Adrenal gland (tissue), 12 donors: Measurements from ENCODE around the gene SRC. TPM values are rescaled to one million over a fixed set of nuclear protein-coding genes. Genes with fewer than 3 reads are reported as not detected.

Source experiments
- DNase-seq, 7 donors: peaks; one replicate each; pipeline ENCODE4 v3.0.0-alpha.2; 2019 to 2020
- H3K27ac ChIP-seq, 5 donors: fragments of 200-600 bp; sonication (generic) in 4 of 5; 1 replicate in 3 of 5; 2 replicates in 2 of 5; pipeline versions ENCODE4 v1.5.1 to v1.8.0; 2016 to 2020; ENCODE audit warnings: mild to moderate bottlenecking in 1 of 5
- H3K27me3 ChIP-seq: fragments of 200-600 bp; 2 replicates; pipeline ENCODE4 v1.8.0; 2021
- H3K36me3 ChIP-seq, 2 donors: fragments of 200-600 bp; replicated peaks in 1 of 2; 1 replicate in 1 of 2; 2 replicates in 1 of 2; pipeline versions ENCODE4 v1.5.1 to v1.8.0; 2018 to 2022
- H3K4me1 ChIP-seq, 2 donors: fragments of 200-600 bp; replicated peaks in 1 of 2; 1 replicate in 1 of 2; 2 replicates in 1 of 2; pipeline versions ENCODE4 v1.5.1 to v1.8.0; 2018 to 2021
- H3K4me3 ChIP-seq, 4 donors: fragments of 200-600 bp; sonication (generic) in 3 of 4; one replicate each; pipeline ENCODE4 v1.5.1; 2016 to 2018
- H3K9me3 ChIP-seq, 3 donors: fragments of 200-600 bp; sonication (generic) in 1 of 3; replicated peaks in 1 of 3; 1 replicate in 2 of 3; 2 replicates in 1 of 3; pipeline versions ENCODE4 v1.5.1 to v1.8.0; 2016 to 2021
- POLR2A ChIP-seq, 2 donors: fragments of 450-650 bp; IDR thresholded peaks; one replicate each; pipeline ENCODE4 v1.6.1; 2017; ENCODE audit warnings: antibody characterized with exemption in 2 of 2, mild to moderate bottlenecking in 2 of 2, moderate library complexity in 1 of 2
- WGBS, 4 donors: extraction: QIAGEN DNeasy Blood & Tissue Kit in 2 of 4; methylation state at CpG; one replicate each; pipeline versions ENCODE4 v1.1.5 to v1.1.7; 2013 to 2017; 5-methylcytosine and 5-hydroxymethylcytosine counted together
- intact Hi-C, 2 donors: fragments of 100-400 bp; cut with DNase I; formaldehyde crosslinking; loops; one replicate each; pipeline versions ENCODE4 v1.14.1 to v1.15.0; 2022 to 2023
- polyA plus RNA-seq, 3 donors: library from polyadenylated mRNA; stranded (reverse); fragments of 200-250 nt in 2 of 3; fragments of 350-450 nt in 1 of 3; fragmentation: Illumina TruSeq in 1 of 3; extraction: RNeasy Lipid Tissue Mini Kit (QIAGEN cat#74804) in 1 of 3; gene quantifications; one replicate each; pipeline ENCODE4 v1.2.3, GENCODE V29; 2013 to 2014
- total RNA-seq, 9 donors: library from RNA; depleted of rRNA in 4 of 9; stranded (reverse); fragments of >200 nt in 4 of 9; fragments of 120-200 nt in 1 of 9; fragmentation: NEBNext Ultra II Directional in 1 of 9; extraction: Animal tissue kit (Norgen Biotek cat#: 25700) in 1 of 9; gene quantifications; one replicate each; pipeline versions ENCODE4 v1.1.0 to v1.2.4, GENCODE V29; 2013 to 2023
- TF ChIP-seq, protein P1 (sequence below), 6 experiments: fragments of 450-650 bp in 4 of 6; fragments of 200-600 bp in 2 of 6; sonication (generic) in 1 of 6; IDR thresholded peaks; 1 replicate in 5 of 6; 2 replicates in 1 of 6; pipeline versions ENCODE4 v1.5.1 to v1.8.0; 2016 to 2021; ENCODE audit warnings: antibody characterized with exemption in 6 of 6, mild to moderate bottlenecking in 2 of 6, moderate library complexity in 1 of 6
- donor health status: healthy with polysubstance abuse.
- donor health status: Bipolar disorder and iron deficiency.
- donor health status: DM: yes; HTN: yes; CAD: no.
- donor health status: DM: no; HTN: no; CAD: no.
- donor health status: DM: no; HTN: no; CAD: no.
- donor health status: DM: yes; HTN: yes; CAD: no.

The SRC gene
- total and polyA plus RNA-seq, 12 donors = 10.6 to 83.0 (median 52.7) TPM

DNA sequence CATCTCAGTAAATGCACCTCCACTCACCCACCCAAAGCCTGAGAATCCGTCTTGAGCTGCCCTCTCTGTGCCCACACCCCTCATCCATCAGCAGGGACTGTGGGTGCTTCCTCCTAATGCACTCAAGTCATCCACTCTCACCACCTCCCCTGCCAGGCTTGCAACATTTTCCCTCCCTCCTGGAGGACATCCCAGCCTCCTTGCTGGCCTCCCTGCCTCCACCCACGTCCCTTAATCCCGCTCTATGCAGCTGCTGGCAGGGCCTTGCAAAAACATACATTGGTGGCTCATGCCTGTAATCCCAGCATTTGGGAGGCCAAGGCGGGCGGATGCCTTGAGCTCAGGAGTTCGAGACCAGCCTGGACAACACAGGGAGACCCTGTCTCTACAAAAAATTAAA lies 15.6 kb upstream of the SRC start:
- TF ChIP-seq POLR2A (IDR thresholded peaks at IDR 0.05) = no peak
- TF ChIP-seq, protein P1, sequence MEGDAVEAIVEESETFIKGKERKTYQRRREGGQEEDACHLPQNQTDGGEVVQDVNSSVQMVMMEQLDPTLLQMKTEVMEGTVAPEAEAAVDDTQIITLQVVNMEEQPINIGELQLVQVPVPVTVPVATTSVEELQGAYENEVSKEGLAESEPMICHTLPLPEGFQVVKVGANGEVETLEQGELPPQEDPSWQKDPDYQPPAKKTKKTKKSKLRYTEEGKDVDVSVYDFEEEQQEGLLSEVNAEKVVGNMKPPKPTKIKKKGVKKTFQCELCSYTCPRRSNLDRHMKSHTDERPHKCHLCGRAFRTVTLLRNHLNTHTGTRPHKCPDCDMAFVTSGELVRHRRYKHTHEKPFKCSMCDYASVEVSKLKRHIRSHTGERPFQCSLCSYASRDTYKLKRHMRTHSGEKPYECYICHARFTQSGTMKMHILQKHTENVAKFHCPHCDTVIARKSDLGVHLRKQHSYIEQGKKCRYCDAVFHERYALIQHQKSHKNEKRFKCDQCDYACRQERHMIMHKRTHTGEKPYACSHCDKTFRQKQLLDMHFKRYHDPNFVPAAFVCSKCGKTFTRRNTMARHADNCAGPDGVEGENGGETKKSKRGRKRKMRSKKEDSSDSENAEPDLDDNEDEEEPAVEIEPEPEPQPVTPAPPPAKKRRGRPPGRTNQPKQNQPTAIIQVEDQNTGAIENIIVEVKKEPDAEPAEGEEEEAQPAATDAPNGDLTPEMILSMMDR (IDR thresholded peaks at IDR 0.05) = no peak
- Histone ChIP-seq H3K36me3 (no peaks in the 10 kb centered on the region), H3K4me3 (no peak overlapping the region), H3K4me1 (no peaks in the 10 kb centered on the region), H3K27me3 (no peaks in the 10 kb centered on the region), H3K9me3 (no peaks in the 10 kb centered on the region), H3K27ac (no peak overlapping the region)
- no peak for DNase-seq
- intact Hi-C loops = no loop called here
- 90 to 97% (median 95%) methylated on average over 6 of the region's 6 CpGs for WGBS, 4 donors

DNA sequence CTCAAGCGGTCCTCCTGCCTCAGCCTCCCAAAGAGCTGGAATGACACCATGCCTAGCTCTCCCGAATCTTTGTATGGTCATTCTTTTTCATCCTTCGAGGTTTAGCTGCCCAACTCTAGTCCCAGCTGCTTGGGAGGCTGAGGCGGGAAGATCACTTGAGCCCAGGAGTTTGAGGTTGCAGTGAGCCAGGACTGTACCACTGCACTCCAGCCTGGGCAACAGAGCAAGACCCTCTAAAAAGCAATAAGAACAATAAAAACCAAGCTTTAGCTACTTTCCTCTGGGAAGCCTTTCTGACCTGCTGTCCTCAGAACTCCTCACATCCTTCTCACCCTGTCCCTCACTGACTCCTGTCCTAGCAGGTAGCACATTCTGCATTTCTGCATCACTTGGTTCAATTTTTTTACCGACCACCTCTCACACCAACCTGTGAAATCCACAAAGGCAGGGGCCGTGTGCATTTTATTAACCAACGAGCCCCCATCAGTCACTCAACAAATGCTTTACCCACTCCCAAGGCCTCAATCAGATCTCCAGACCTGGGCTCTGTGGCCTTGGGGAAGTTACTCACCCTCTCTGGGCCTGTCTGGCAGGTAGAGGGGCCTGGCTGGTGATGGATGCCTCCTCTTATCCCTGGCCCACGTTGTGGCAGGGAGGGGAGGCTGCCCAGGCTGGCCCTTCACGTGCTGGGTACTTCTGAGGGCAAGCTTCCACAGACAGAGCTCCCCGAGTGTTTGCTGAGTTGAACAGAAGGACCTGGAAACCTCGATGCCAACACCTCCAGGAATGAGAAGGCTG lies 14.7 kb upstream of the SRC start:
- no peak overlapping the region for H3K27ac ChIP-seq
- no peaks in the 10 kb centered on the region for H3K27me3 ChIP-seq
- no peaks in the 10 kb centered on the region for H3K9me3 ChIP-seq
- H3K4me1 ChIP-seq = peaks cover 3 to 8% of the 10 kb centered on the region in 2 donors
- H3K4me3 ChIP-seq = no peak overlapping the region
- intact Hi-C loops = no loop called here
- WGBS, 4 donors = 82 to 85% (median 83%) methylated on average over 8 to 11 of the region's 11 CpGs
- DNase-seq = no peak
- H3K36me3 ChIP-seq = no peaks in the 10 kb centered on the region
- TF ChIP-seq, protein P1 (IDR thresholded peaks at IDR 0.05) = no peak
- TF ChIP-seq POLR2A (IDR thresholded peaks at IDR 0.05) = no peak

DNA sequence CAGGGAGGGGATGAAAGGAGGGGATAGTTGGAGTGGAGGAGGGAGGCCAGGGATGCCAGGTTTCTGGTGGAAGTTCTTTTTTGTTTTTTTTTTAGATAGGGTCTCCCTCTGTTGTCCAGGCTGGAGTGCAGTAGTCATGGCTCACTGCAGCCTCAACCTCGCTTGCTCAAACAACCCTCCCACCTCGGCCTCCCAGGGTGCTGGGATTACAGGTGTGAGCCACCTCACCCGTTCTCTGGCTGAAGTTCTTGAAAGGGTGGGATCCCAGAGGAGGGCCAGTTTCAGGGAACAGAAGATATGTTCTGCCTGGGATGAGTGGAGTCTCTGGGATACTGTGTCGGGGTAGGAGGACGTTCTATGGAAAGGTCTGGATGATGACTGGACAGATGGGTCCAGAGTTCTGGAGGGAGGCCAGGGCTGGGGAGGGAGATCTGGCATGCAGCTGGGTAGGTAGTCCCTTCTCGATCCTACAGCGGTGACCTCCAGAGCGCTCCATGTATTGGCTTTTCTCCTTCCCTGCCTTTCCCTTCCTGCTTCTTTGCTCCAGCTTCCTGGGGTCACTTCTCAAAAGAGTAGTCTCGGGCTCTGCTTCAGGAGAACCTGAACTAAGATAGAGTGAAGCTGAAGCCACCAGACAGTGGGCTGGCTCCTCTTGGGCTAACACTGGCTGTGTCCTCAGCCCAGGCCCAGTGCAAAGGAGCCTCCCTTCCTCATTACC lies 12.7 kb upstream of the SRC start:
- Histone ChIP-seq H3K36me3 (no peaks in the 10 kb centered on the region), H3K27ac (no peak overlapping the region), H3K9me3 (no peaks in the 10 kb centered on the region), H3K27me3 (no peaks in the 10 kb centered on the region), H3K4me3 (no peak overlapping the region), H3K4me1 (peaks cover 11 to 22% of the 10 kb centered on the region in 2 donors)
- TF ChIP-seq POLR2A (IDR thresholded peaks at IDR 0.05) = no peak
- TF ChIP-seq, protein P1 (IDR thresholded peaks at IDR 0.05) = no peak
- WGBS, 4 donors = 88 to 93% (median 93%) methylated on average over 9 of the region's 9 CpGs
- intact Hi-C loops = no loop called here
- no peak for DNase-seq

DNA sequence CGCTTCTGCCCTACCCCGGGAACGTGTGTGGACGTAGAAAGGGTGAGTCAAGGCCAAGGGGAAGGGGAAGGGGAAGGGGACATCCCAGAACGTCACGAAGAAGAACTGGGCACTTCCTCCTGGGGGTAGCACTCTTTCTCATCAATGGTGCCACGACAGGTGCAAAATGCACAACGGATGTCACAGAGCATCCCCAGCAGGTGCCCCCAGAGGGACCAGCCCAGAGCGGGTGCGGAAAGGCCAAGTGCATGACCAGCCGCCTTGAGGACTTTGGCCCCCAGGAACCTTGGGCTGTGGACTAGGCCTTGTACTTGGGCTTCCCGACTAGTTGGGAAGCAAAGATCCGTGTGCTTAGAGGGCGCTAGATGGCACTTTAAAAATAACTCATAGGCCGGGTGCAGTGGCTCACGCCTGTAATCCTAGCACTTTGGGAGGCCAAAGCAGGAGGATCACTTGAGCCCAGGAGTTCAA lies 12.1 kb upstream of the SRC start:
- WGBS, 4 donors = 75 to 85% (median 80%) methylated on average over 15 to 16 of the region's 16 CpGs
- Histone ChIP-seq H3K27ac (no peak overlapping the region), H3K4me3 (no peak overlapping the region), H3K27me3 (no peaks in the 10 kb centered on the region), H3K4me1 (peaks cover 11 to 22% of the 10 kb centered on the region in 2 donors), H3K9me3 (no peaks in the 10 kb centered on the region), H3K36me3 (no peaks in the 10 kb centered on the region)
- intact Hi-C loops = no loop called here
- peak in 1 of 7 donors; percentile 33 for DNase-seq
- no peak for TF ChIP-seq POLR2A (IDR thresholded peaks at IDR 0.05)
- TF ChIP-seq, protein P1 (IDR thresholded peaks at IDR 0.05) = no peak
